GM18526 (cell line): ENCODE measurements around the gene PLA2G4A.

Experiments used
- POLR2A ChIP-seq: IDR thresholded peaks from 3 replicates; pipeline ENCODE4 v1.6.1; 2011; ENCODE audit not compliant: insufficient read length; ENCODE audit errors: extremely low read depth

The PLA2G4A gene

DNA sequence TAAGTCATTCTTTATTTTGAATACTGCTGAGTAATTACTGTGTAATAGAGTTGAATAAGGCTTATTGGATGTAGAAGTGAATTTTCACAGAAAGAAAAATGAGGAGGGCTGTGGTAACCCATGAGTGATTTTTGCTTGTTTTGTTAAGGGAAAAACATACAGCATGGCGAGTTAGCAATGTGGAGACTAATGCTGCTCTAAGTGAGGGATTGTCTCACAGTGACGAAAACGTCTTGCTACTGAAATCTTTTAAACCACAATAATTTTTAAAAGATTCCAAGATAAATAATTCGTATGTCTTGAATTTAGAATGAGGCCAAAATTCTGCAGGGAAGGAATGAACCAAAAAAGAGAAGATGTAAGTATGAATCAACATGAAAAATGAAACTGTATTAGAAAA lies 16.2 kb upstream of the PLA2G4A start:
- no peak for TF ChIP-seq POLR2A

GRCh38 chr1:186813420-186813819 lies 15.3 kb upstream of the PLA2G4A start:
- no peak for TF ChIP-seq POLR2A

GRCh38 chr1:186819126-186819525 lies 9.6 kb upstream of the PLA2G4A start:
- no peak for TF ChIP-seq POLR2A

DNA sequence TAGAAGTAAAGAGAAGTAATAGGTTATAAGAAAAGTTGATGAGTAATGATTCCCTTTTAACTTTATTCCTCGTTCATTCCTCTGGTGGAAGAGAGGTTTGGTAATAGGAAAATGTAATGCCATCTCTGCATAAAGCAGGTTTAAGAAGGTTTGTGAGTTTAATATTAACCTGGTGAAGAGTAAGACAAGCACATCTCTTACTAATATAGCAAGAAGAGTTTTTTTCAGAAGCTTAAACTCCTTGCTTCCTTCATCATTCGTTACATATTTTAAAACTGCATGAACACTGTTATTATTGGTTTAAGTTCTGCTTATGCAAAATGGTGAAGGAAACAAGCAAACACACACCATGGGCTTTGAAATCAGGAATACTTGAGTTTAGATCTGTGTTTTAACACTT lies 9.2 kb upstream of the PLA2G4A start:
- no peak for TF ChIP-seq POLR2A

DNA sequence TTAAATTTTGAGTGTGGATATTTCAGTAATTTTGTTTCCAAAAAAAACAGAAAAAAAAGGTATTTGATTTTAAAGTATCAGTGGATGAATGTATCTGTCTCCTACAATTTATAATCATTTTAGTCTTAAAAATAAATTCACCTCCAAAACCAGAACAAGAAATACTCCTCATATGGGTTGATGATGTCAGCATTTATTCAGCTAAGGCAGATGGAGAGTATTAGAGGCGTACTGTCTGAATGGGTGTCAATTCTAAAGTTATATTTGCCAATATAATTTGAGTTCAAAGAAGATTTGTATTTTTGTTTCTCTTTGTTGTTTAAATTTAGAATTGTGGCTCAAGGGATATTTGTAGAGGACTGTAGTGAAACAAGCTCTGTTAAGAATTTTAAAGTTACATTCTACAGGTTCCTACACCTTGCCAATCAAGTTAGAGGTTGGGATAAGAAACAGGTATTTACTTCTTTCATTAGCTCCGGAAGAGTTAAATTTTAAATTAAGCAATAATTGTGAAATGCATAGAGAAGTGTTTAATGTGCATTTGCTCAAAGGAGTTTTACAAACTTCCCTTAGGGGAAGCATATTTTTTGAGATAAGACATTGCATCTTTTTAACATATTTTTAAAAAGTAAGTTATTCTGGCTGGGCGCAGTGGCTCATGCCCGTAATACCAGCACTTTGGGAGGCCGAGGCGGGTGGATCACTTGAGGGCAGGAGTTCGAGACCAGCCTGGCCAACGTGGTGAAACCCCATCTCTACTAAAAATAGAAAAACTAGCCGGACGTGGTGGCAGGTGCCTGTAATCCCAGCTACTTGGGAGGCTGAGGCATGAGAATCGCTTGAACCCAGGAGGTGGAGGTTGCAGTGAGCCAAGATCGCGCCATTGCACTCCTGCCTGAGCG lies 1.2 kb downstream of the PLA2G4A start:
- TF ChIP-seq POLR2A = no peak

GRCh38 chr1:186831168-186831567 lies 2.4 kb downstream of the PLA2G4A start:
- TF ChIP-seq POLR2A = no peak

DNA sequence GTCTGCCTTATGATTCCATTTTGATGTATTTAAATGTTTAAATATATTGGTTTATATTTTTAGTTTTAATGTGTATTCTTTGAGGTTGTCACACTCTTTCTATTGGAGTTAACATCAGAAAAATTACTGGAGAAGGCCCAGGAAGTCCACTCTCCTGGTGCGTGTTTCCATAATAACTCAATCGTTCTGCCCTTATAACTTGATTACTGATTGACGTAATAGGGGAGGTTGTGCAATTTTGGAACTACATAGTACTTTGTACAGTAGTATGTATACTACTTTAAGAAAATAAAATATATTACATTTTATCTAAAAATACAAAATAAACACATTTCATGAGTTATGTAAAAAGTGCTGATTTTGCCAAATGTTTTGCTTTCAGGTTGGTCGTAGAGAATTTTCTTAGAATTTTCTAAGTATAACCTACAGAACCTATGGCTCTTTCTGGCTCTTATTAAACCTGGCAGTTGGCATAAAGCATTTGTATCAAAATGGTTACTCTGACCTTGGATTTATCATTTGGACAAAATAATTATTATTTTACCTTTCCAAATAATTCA lies 5.7 kb downstream of the PLA2G4A start:
- TF ChIP-seq POLR2A = no peak

DNA sequence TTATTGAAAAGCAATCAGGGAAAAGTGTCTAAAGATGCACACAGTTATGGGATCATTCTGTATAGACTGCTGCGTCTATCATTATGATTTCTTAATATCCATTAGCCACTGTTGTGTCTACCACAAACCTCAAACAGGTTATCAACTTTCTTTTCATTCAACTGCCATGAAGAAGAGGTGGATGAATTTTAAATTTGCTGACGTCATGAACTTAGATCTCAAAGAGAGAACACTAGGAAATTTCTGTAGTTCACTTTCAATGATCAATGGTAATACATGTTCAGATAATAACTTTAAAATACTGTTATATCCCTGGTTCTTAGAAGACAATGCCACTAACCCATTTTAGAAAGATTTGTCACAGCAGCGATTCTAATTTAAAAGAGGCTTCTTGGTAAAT lies 6.7 kb downstream of the PLA2G4A start:
- no peak for TF ChIP-seq POLR2A

DNA sequence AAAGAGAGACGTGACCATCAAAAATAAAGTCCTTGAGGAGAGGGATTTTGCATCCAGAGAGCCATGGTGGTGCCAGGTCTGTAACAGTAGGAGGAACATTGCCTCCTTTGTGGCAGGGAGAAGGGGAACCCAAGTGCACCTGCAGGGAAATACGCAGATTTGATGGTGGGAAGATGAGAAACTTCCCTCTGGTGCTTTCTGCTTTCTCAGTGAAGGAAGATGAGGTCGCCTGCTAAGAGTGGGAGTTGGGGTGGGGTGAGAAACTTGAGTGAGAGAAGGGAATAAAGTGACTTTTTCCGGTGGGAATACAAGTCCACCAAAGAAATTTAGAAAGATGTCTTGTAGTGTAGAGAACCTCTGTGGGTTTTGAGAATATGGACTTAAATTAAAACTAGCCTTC lies 9.1 kb downstream of the PLA2G4A start:
- no peak for TF ChIP-seq POLR2A

- no peak for TF ChIP-seq POLR2A
Measured at GRCh38 chr1:186838380-186839040, 9.8 kb downstream of the PLA2G4A start.

- TF ChIP-seq POLR2A = no peak
Measured at GRCh38 chr1:186839041-186839400, 10.3 kb downstream of the PLA2G4A start.

GRCh38 chr1:186841599-186841998 lies 12.8 kb downstream of the PLA2G4A start:
- no peak for TF ChIP-seq POLR2A

GRCh38 chr1:186842547-186842946 lies 13.8 kb downstream of the PLA2G4A start:
- no peak for TF ChIP-seq POLR2A

- no peak for TF ChIP-seq POLR2A
Measured at GRCh38 chr1:186843226-186843625, 14.5 kb downstream of the PLA2G4A start.

GRCh38 chr1:186843931-186844330 lies 15.2 kb downstream of the PLA2G4A start:
- no peak for TF ChIP-seq POLR2A

DNA sequence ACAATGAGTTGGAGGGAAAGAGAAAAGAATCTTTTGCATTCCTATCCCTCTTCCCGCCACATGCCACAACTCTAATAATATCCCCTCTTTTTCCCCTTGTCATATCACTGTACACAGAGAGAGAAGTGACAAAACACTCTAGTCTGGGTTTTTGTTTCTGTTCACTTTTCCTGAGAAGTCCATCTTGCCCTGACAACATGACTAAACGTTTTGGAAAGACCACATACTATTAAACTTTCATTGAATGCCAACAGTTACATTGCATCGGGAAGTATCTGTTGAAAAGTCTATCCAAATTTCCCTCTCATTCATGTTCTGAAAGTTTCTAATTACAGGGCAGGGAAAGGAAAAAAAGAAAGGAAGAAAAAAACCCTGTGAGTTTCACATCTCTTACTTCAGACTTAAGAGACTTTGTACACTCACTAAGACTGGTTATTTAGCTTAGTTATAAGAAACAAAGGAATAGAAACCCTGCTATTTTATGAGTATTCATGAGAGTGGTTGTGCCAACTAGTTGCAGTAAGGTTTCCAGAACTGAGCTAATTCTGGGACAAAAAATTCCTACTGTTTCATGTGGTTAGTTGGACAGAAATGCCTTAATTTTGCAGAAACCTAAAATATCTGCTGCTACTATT lies 16.9 kb downstream of the PLA2G4A start:
- no peak for TF ChIP-seq POLR2A
